Measurements from ENCODE around the gene DCAF6. TPM values are rescaled to one million over a fixed set of nuclear protein-coding genes. Genes with fewer than 3 reads are reported as not detected.

DCAF6 gene
- total and polyA plus RNA-seq, 12 donors = 49.0 to 226 (median 197) TPM

DNA sequence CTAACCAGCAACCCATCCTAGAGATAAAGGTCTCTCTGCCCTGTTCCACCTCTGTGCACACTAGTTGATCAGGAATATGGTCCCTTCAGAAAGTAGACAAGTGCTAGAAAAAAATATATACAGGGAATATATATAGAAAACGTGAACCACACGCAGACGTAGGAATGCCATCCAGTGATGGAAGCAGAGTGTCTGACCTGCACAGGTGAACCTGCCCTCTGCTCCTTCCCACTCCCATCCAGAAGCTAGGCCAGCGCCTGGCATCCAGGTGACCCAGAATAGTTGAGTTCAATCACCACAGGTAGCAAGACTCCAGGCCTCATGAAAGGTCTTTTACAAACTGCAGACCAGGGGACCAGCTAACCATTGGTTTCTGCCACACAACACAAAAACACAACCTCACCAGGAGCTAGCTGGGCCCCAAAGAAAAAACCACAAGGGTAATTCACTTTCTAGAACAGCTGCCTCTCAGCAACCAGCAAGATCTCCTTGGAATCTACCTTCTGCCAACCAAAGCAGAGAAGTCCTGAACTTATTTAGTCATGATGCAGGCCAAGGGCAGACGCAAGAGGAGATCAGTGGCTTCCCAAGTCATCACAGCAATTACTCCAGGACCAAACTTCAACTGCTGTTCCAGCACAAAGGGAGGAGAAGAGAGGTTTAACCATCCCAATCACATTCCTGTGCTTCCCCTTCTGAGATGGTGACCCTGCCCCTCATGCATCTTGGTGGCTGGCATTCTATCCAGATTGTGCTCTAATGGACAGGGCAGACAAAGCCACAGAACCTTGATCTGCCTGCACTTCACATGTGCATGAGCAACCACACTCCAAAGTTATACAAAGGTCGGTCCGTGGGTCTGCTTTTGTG is 147.2 kb downstream of the DCAF6 start:
- intact Hi-C loops (cut with DNase I) = loop anchor here in 6 of 10 donors (2.0 to 10.0 kb wide), 10 partner anchors 59 to 369 kb away; partner anchors contain the start of genes DCAF6 (in 5 of the 6), MPC2 (in 5 of the 6) and MPZL1 (in 3 of the 6)
- ATAC-seq (no peak), DNase-seq (no peak)
- H3K4me1 ChIP-seq = peaks cover 2 to 68% (median 25%) of the 10 kb centered on the region in 9 donors
- H3K9me3 ChIP-seq = no peaks in the 10 kb centered on the region
- peaks cover 0 to 29% (median 0%) of the 10 kb centered on the region in 9 donors for H3K36me3 ChIP-seq
- TF ChIP-seq CTCF (IDR thresholded peaks at IDR 0.05) = no peak
- 82 to 87% methylated on average over 7 of the region's 7 CpGs for WGBS, 2 donors
- no peak overlapping the region for H3K27ac ChIP-seq
- no peak overlapping the region for H3K4me3 ChIP-seq
- H3K27me3 ChIP-seq = no peaks in the 10 kb centered on the region

DNA sequence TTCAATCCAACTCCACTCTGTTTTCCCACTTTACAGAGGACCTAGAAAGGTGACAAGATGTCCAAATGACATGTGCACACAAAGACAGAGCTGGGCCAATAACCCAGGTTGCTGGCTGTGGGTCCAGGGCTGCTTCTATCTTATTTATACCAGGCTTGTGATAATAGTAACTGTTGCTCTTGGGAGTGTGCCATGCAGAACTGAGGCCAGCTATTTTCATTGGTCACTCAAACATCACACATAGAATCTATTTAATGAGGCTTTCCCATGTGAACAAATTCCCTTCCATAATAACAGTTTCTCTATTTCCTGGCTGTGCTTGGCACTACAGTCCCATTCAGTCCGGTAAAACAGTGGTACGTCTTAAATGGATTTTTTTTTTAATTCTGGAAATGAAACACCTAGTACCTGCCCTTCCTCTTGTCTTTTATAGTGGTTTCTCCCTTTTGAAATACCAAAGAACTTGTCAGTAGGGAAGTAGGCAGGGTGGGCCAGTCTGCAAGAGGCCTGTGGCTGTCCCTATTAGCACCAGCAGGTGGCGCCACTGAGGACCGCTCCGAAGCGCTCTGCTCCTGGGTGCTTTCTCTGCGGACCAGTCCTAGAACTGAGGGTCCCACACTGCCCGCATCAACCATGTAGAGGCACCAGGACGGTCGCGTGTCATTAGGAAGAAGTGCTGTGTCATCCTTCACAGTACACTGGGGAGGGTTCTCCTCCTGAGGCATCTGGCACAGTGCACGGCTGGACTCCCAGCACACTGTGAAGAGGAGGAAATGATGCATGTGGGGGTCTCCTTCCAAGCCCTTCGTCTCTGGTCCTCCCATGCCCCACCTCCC is 148.1 kb downstream of the DCAF6 start:
- H3K4me1 ChIP-seq = peaks cover 2 to 66% (median 25%) of the 10 kb centered on the region in 9 donors
- no peaks in the 10 kb centered on the region for H3K9me3 ChIP-seq
- TF ChIP-seq CTCF (IDR thresholded peaks at IDR 0.05) = peak; percentile 69 to 95 (median 84)
- 38 to 46% methylated on average over 13 of the region's 13 CpGs for WGBS, 2 donors
- intact Hi-C loops (cut with DNase I) = loop anchor here in 6 of 10 donors (2.0 to 10.0 kb wide), 11 partner anchors 38 to 370 kb away; partner anchors contain the start of genes DCAF6 (in 5 of the 6), MPC2 (in 5 of the 6) and MPZL1 (in 3 of the 6)
- H3K27me3 ChIP-seq = no peaks in the 10 kb centered on the region
- peaks cover 0 to 20% (median 0%) of the 10 kb centered on the region in 9 donors for H3K36me3 ChIP-seq
- ATAC-seq (peak; percentile 24 to 71 (median 56)), DNase-seq (peak; percentile 39 to 73)
- peak overlapping the region in 9 of 10 donors; percentile 27 to 67 (median 47) for H3K27ac ChIP-seq
- H3K4me3 ChIP-seq = peak overlapping the region in 3 of 10 donors; percentile 5 to 25 (median 21)

DNA sequence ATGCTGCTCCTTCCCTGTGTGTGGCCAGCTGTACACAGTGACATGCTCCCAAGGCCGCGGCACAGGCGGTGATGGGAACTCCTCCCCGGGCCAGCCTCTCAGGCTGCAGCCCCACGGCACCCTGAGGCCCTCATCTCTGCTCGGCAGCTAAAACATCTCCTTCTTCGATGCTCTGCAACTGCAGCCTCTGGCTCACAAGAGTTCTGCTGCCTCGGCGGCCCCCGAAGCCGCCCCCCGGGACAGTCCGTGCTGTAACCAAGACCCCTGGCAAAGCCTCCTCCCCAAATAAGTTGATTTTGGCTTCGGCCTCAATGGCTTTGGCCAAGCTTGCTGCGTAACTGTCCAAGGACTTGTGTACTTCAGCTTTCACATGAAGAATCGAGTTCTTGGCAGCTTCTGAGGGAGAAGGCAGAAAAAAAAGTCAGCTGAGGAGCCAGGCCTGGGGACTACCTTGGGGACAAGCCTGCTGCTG is 149.0 kb downstream of the DCAF6 start:
- ATAC-seq = peak; percentile 43 to 75 (median 66)
- no peaks in the 10 kb centered on the region for H3K9me3 ChIP-seq
- H3K36me3 ChIP-seq = peaks cover 0 to 24% (median 0%) of the 10 kb centered on the region in 9 donors
- TF ChIP-seq CTCF (IDR thresholded peaks at IDR 0.05) = no peak
- intact Hi-C loops (cut with DNase I) = loop anchor here in 5 of 10 donors (2.0 to 10.0 kb wide), 7 partner anchors 37 to 371 kb away; partner anchors contain the start of genes DCAF6 (in 2 of the 5), MPC2 (in 2 of the 5) and MPZL1 (in 2 of the 5)
- peaks cover 2 to 58% (median 25%) of the 10 kb centered on the region in 9 donors for H3K4me1 ChIP-seq
- peak overlapping the region in 2 of 10 donors; percentile 21 to 25 for H3K4me3 ChIP-seq
- no peaks in the 10 kb centered on the region for H3K27me3 ChIP-seq
- peak; percentile 59 to 73 for DNase-seq
- WGBS, 2 donors = 64 to 65% methylated on average over 16 of the region's 16 CpGs
- peak overlapping the region; percentile 14 to 67 (median 44) for H3K27ac ChIP-seq

Measured in heart right ventricle (tissue), 16 donors.